Effector memory CD8-positive, alpha-beta T cell (primary cell): ENCODE data around the gene EFCAB12.
A peak's percentile ranks its signal among the peaks of the same experiment; 100 is the strongest.

ENCODE experiments used
- ATAC-seq: fragments of 150-1000 bp; cut with Tn5 transposase; replicated peaks from 2 replicates; pipeline ENCODE4 v1.10.0; 2021; ENCODE audit warnings: mild to moderate bottlenecking, moderate library complexity
- DNase-seq, 3 experiments: peaks; one replicate each; pipeline ENCODE4 v3.0.0; 2021
- H3K27ac Mint-ChIP-seq, 2 donors: one replicate each; pipeline ENCODE4 v1.8.0; 2022; ENCODE audit warnings: mild to moderate bottlenecking in 2 of 2, mixed read lengths in 2 of 2, moderate library complexity in 2 of 2
- H3K27me3 Mint-ChIP-seq, 2 donors: one replicate each; pipeline ENCODE4 v1.8.0; 2022; ENCODE audit warnings: mixed read lengths in 2 of 2
- H3K36me3 Mint-ChIP-seq: one replicate; pipeline ENCODE4 v1.8.0; 2022; ENCODE audit warnings: mild to moderate bottlenecking, moderate library complexity, mixed read lengths; ENCODE audit not compliant: insufficient read depth
- H3K4me1 Mint-ChIP-seq, 2 donors: one replicate each; pipeline ENCODE4 v1.8.0; 2022; ENCODE audit warnings: low read depth in 2 of 2, mixed read lengths in 2 of 2
- H3K4me3 Mint-ChIP-seq, 2 donors: one replicate each; pipeline ENCODE4 v1.8.0; 2022; ENCODE audit warnings: mild to moderate bottlenecking in 2 of 2, mixed read lengths in 2 of 2, moderate library complexity in 2 of 2
- H3K9me3 Mint-ChIP-seq, 2 donors: one replicate each; pipeline ENCODE4 v1.8.0; 2022; ENCODE audit warnings: mixed read lengths in 2 of 2

Gene EFCAB12

GRCh38 chr3:129461022-129461421 lies 32.6 kb upstream of the EFCAB12 start:
- H3K4me3 Mint-ChIP-seq = no peak overlapping the region
- H3K36me3 Mint-ChIP-seq = peaks cover 5% of the 10 kb centered on the region
- DNase-seq = no peak
- H3K27me3 Mint-ChIP-seq = no peaks in the 10 kb centered on the region
- H3K9me3 Mint-ChIP-seq = no peaks in the 10 kb centered on the region
- no peak for ATAC-seq
- no peak overlapping the region for H3K27ac Mint-ChIP-seq
- no peaks in the 10 kb centered on the region for H3K4me1 Mint-ChIP-seq

DNA sequence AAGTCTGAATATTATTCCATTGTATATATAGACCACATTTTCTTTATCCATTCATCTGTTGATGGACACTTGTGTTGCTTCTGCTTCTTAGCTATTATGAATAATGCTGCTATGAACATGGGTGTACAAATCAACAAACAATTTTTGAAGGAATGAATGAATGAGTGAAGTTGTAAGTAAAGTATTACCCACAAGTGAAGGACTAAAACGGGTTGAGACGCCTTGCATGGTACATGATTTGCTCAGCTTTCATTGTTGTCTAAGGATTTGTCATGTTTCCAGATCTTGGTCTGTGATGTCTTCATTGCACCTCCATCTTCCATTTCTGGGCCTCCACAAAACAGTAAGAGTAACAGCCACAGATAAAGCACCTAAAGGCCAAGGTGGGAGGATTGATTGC lies 32.1 kb upstream of the EFCAB12 start:
- no peak for DNase-seq
- H3K27ac Mint-ChIP-seq = peak overlapping the region in 1 of 2 donors; percentile 48
- peaks cover 2% of the 10 kb centered on the region for H3K36me3 Mint-ChIP-seq
- no peaks in the 10 kb centered on the region for H3K9me3 Mint-ChIP-seq
- no peak for ATAC-seq
- no peak overlapping the region for H3K4me3 Mint-ChIP-seq
- no peaks in the 10 kb centered on the region for H3K27me3 Mint-ChIP-seq
- H3K4me1 Mint-ChIP-seq = no peaks in the 10 kb centered on the region

- peak overlapping the region in 1 of 2 donors; percentile 48 for H3K27ac Mint-ChIP-seq
- H3K27me3 Mint-ChIP-seq = no peaks in the 10 kb centered on the region
- no peaks in the 10 kb centered on the region for H3K4me1 Mint-ChIP-seq
- ATAC-seq (no peak), DNase-seq (no peak)
- no peaks in the 10 kb centered on the region for H3K9me3 Mint-ChIP-seq
- H3K36me3 Mint-ChIP-seq = no peaks in the 10 kb centered on the region
- no peak overlapping the region for H3K4me3 Mint-ChIP-seq
These were observed 31.7 kb upstream of the EFCAB12 start for GRCh38 chr3:129460155-129460554.

- Mint-ChIP-seq H3K36me3 (no peaks in the 10 kb centered on the region), H3K27me3 (no peaks in the 10 kb centered on the region), H3K27ac (no peak overlapping the region), H3K4me1 (no peaks in the 10 kb centered on the region), H3K4me3 (no peak overlapping the region), H3K9me3 (no peaks in the 10 kb centered on the region)
- DNase-seq (no peak), ATAC-seq (no peak)
These were observed 25.3 kb upstream of the EFCAB12 start for GRCh38 chr3:129453732-129454131.

GRCh38 chr3:129449279-129450115 lies 21.1 kb upstream of the EFCAB12 start:
- Mint-ChIP-seq H3K36me3 (no peaks in the 10 kb centered on the region), H3K27me3 (no peaks in the 10 kb centered on the region), H3K9me3 (no peaks in the 10 kb centered on the region), H3K4me1 (no peaks in the 10 kb centered on the region), H3K4me3 (no peak overlapping the region), H3K27ac (peak overlapping the region in 1 of 2 donors; percentile 6)
- DNase-seq = no peak
- no peak for ATAC-seq

DNA sequence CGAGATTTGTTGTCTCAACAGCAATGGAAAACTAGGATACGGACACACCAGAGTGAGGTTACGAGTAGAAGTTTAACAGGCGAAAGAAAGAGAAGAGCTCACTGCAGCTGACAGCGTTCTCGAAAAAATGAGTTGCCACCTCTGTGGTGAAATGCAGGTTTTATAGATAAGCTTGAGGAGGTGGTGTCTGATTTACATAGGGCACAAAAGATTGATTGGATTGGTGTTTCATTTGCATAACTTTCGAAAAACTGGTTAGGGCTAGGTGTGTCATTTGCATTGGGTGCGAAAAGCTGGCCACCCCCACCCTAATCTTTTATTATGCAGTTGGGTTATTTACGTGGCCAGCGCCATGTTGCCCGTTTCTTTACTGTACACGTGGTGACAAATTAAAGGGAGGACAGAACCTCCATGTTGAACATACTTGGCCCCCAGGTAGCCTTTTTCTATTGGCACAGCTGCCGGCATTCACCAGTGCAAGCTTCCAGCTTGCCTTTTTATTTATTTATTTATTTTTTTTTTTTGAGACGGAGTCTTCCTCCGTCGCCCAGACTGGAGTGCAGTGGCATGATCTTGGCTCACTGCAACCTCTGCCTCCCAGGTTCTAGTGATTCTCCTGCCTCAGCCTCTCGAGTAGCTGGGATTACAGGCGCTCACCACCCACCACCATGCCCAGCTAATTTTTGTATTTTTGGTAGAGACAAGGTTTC lies 19.9 kb upstream of the EFCAB12 start:
- DNase-seq (no peak), ATAC-seq (no peak)
- Mint-ChIP-seq H3K36me3 (no peaks in the 10 kb centered on the region), H3K4me1 (no peaks in the 10 kb centered on the region), H3K4me3 (no peak overlapping the region), H3K27ac (no peak overlapping the region), H3K27me3 (no peaks in the 10 kb centered on the region), H3K9me3 (no peaks in the 10 kb centered on the region)

DNA sequence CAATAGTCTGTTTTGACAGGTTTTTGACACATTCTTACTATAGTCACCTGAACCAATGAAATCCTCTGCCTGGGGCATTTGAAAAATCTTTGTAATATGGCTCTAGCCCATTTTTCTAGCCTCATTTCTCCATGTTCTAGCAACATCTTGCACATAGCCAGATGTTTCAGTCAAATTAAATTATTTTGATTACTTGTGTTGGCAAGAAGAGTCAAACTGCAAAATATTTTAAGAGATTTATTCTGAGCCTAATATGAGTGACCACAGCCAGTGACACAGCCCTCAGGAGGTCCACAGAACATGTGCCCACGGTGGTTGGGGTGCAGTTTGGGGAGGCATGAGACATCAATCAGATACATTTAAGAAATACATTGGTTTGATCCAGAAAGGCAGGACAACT lies 18.5 kb upstream of the EFCAB12 start:
- Mint-ChIP-seq H3K27me3 (no peaks in the 10 kb centered on the region), H3K4me3 (no peak overlapping the region), H3K4me1 (peaks cover 5 to 8% of the 10 kb centered on the region in 2 donors), H3K27ac (no peak overlapping the region), H3K9me3 (no peaks in the 10 kb centered on the region), H3K36me3 (no peaks in the 10 kb centered on the region)
- ATAC-seq = no peak
- DNase-seq = no peak

DNA sequence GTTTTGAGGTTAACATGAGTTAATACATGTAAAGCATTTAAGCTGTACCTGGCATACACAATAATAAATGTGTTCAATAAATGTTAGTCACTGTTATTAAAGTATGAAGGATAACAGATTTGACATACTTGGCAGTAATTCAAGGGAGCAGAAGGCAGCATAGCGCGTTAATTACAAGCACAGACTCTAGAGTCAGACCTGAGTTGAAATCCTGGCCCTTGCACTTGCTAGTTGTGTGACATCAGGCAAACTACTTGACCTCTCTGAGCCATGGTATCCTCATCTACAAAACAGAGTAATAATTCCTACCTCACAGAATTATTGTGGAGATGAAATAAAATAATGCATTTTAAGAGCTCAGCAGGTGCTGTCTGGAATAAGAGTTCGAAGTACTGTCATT lies 17.0 kb upstream of the EFCAB12 start:
- no peak overlapping the region for H3K27ac Mint-ChIP-seq

DNA sequence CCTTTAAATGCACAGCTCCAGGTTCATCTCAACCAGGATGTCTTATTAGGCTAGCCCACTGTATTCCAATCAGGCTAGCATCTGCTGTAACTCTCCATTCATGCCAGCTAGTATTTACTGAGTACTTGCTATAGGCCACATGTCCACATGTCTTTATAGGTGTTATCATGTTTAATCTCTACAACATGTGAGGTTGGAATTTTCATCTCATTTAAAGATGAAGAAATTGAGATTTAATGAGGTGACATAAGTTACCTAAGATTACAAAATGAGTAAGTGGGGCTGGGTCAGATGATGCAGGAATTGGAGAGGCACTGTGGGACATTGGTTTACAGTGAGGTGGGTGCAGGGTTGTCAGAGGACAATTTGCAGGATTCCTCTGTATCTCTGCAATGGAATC lies 14.5 kb upstream of the EFCAB12 start:
- H3K27ac Mint-ChIP-seq = peak overlapping the region; percentile 75 to 94
- H3K27me3 Mint-ChIP-seq = no peaks in the 10 kb centered on the region
- no peaks in the 10 kb centered on the region for H3K9me3 Mint-ChIP-seq
- DNase-seq (no peak), ATAC-seq (no peak)
- no peak overlapping the region for H3K4me3 Mint-ChIP-seq
- peaks cover 21 to 34% of the 10 kb centered on the region in 2 donors for H3K4me1 Mint-ChIP-seq
- H3K36me3 Mint-ChIP-seq = peaks cover 21% of the 10 kb centered on the region

More for the DNA sequence above, 17.0 kb upstream of the EFCAB12 start:
- ATAC-seq (no peak), DNase-seq (no peak)
- H3K9me3 Mint-ChIP-seq = no peaks in the 10 kb centered on the region
- peaks cover 14 to 15% of the 10 kb centered on the region in 2 donors for H3K4me1 Mint-ChIP-seq
- H3K36me3 Mint-ChIP-seq = peaks cover 3% of the 10 kb centered on the region
- H3K27me3 Mint-ChIP-seq = no peaks in the 10 kb centered on the region
- H3K4me3 Mint-ChIP-seq = no peak overlapping the region

GRCh38 chr3:129442486-129442885 lies 14.1 kb upstream of the EFCAB12 start:
- DNase-seq (no peak), ATAC-seq (no peak)
- Mint-ChIP-seq H3K9me3 (no peaks in the 10 kb centered on the region), H3K4me1 (peaks cover 25 to 38% of the 10 kb centered on the region in 2 donors), H3K27ac (peak overlapping the region; percentile 75 to 94), H3K27me3 (no peaks in the 10 kb centered on the region), H3K36me3 (peaks cover 26% of the 10 kb centered on the region), H3K4me3 (no peak overlapping the region)

GRCh38 chr3:129441782-129442181 lies 13.3 kb upstream of the EFCAB12 start:
- Mint-ChIP-seq H3K4me3 (peak overlapping the region; percentile 78 to 93), H3K4me1 (peaks cover 28 to 41% of the 10 kb centered on the region in 2 donors), H3K27ac (peak overlapping the region; percentile 89 to 94)

GRCh38 chr3:129441215-129441614 lies 12.8 kb upstream of the EFCAB12 start:
- DNase-seq = no peak
- H3K27me3 Mint-ChIP-seq = no peaks in the 10 kb centered on the region
- H3K4me3 Mint-ChIP-seq = peak overlapping the region; percentile 78 to 93
- no peaks in the 10 kb centered on the region for H3K9me3 Mint-ChIP-seq
- H3K36me3 Mint-ChIP-seq = peaks cover 34% of the 10 kb centered on the region
- no peak for ATAC-seq
- peaks cover 33 to 46% of the 10 kb centered on the region in 2 donors for H3K4me1 Mint-ChIP-seq
- H3K27ac Mint-ChIP-seq = peak overlapping the region; percentile 89 to 94

More at GRCh38 chr3:129441782-129442181, 13.3 kb upstream of the EFCAB12 start:
- no peaks in the 10 kb centered on the region for H3K9me3 Mint-ChIP-seq
- DNase-seq (no peak), ATAC-seq (no peak)
- H3K27me3 Mint-ChIP-seq = no peaks in the 10 kb centered on the region
- peaks cover 30% of the 10 kb centered on the region for H3K36me3 Mint-ChIP-seq

DNA sequence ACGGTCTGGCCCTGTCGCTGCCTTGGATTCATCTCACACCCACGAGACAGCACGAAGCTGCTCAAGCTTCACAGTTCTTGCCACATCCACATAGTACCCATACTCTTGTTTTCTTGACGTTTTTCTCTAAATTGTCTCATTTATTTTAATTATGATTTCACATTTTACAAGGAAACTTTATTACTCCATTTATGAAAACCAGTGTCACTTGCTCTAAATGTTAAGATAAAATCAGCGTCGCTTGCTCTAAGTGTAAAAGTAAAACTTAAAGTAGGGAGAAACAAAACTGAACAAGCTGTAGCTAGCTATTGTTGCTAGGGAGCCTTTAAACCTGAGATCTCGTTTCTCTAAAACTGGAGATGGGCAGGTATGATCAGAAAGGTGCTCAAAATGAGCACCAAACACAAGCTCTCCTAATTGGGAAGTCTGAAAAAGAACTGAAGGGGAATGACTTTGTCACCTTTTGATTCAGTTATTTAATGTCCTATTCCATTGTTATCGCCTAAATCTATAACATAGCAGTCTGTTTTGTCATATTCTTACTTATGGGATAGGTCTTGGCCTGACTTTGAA lies 12.3 kb upstream of the EFCAB12 start:
- Mint-ChIP-seq H3K36me3 (peaks cover 38% of the 10 kb centered on the region), H3K4me3 (peak overlapping the region; percentile 78 to 93), H3K27ac (peak overlapping the region; percentile 89 to 94), H3K4me1 (peaks cover 35 to 51% of the 10 kb centered on the region in 2 donors), H3K27me3 (no peaks in the 10 kb centered on the region), H3K9me3 (no peaks in the 10 kb centered on the region)
- DNase-seq (no peak), ATAC-seq (peak; percentile 57)
